ENCODE measurements around the gene GAB2.

The GAB2 gene

DNA sequence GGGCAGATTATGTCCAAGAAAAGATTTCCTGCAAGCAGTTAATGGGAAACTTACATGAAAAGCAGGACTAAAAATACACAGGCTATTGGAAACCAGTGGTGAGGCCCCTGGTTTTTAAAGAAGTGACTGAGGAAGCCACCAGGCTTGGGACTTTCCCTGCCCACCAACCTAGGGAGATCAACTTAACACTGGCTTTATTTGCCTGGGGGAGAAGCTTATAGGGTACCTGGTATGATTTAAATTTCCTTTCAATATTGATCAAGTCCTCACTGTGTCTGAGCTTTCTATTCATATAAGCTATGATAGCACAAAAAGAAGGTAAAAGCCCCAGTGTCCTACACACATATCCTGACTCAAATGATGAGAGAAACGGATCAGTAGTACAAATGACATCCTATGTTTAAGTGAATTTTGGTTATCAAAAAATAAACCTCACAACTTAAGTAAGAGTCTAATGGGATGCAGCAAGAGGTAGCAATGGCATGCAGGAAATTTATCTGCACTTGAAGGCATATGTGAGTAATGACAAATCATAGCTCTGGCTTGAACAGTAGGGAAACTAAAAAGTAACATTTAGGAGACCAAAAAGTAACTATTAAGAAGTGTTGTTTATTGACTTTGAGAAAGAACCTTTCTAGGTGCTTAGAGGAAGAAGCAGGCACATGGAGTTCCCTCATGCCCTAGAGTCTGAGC, 85.3 kb downstream of the GAB2 start:
- DNase-seq (ENCODE audit: extremely low read depth, low read depth), result no peak
- TF ChIP-seq, protein P1, sequence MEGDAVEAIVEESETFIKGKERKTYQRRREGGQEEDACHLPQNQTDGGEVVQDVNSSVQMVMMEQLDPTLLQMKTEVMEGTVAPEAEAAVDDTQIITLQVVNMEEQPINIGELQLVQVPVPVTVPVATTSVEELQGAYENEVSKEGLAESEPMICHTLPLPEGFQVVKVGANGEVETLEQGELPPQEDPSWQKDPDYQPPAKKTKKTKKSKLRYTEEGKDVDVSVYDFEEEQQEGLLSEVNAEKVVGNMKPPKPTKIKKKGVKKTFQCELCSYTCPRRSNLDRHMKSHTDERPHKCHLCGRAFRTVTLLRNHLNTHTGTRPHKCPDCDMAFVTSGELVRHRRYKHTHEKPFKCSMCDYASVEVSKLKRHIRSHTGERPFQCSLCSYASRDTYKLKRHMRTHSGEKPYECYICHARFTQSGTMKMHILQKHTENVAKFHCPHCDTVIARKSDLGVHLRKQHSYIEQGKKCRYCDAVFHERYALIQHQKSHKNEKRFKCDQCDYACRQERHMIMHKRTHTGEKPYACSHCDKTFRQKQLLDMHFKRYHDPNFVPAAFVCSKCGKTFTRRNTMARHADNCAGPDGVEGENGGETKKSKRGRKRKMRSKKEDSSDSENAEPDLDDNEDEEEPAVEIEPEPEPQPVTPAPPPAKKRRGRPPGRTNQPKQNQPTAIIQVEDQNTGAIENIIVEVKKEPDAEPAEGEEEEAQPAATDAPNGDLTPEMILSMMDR (IDR thresholded peaks at IDR 0.05; ENCODE audit: low read depth, low read length, missing control alignments), result no peak
- H3K4me3 ChIP-seq (replicated peaks; ENCODE audit: low read depth, low read length), result no peak overlapping the region

GRCh38 chr11:78331711-78332110, 85.9 kb downstream of the GAB2 start:
- TF ChIP-seq, protein P1 (IDR thresholded peaks at IDR 0.05; ENCODE audit: low read depth, low read length, missing control alignments), result no peak
- no peak for DNase-seq (ENCODE audit: extremely low read depth, low read depth)
- no peak overlapping the region for H3K4me3 ChIP-seq (replicated peaks; ENCODE audit: low read depth, low read length)

DNA sequence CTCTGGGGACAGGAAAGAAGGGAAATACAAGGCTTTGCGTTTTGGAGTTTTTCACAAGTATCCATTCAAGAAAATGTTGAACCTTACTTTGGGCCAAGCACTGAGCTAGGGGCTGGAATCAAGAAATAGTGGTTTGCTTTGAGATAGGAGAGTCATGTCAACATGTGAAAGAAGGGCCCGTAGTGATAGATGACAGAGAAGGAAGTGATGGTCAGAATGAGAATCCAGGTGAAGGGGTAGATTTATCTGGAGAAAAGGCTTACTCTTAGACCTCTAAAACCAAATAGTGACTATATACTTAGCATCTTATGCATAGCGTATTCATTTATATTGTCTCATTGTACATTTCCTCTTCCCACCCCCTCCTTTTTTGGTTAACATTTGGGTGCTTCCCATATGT, 87.3 kb downstream of the GAB2 start:
- no peak overlapping the region for H3K4me3 ChIP-seq (replicated peaks; ENCODE audit: low read depth, low read length)
- DNase-seq (ENCODE audit: extremely low read depth, low read depth), result no peak
- TF ChIP-seq, protein P1 (IDR thresholded peaks at IDR 0.05; ENCODE audit: low read depth, low read length, missing control alignments), result no peak

DNA sequence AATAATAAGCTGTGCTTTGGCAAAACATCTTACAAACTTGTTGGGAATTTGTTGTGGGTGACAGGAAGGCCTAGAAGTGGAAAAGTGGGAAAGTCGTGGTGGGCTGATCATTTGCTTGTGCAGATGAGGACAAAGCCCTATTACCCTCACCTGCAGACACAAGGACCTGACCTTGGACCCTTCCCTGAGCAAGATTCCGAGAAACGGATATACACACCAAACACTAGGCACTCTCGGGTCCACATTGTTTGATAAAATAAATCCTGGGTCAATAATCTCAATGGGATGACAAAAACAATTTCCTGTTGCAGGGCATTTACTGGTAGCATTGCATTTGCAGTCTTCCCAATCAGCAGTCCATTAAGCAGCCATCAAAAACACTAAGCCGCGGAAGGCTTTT, 89.7 kb downstream of the GAB2 start:
- DNase-seq (ENCODE audit: extremely low read depth, low read depth), result no peak
- TF ChIP-seq, protein P1 (IDR thresholded peaks at IDR 0.05; ENCODE audit: low read depth, low read length, missing control alignments), result no peak
- no peak overlapping the region for H3K4me3 ChIP-seq (replicated peaks; ENCODE audit: low read depth, low read length)

DNA sequence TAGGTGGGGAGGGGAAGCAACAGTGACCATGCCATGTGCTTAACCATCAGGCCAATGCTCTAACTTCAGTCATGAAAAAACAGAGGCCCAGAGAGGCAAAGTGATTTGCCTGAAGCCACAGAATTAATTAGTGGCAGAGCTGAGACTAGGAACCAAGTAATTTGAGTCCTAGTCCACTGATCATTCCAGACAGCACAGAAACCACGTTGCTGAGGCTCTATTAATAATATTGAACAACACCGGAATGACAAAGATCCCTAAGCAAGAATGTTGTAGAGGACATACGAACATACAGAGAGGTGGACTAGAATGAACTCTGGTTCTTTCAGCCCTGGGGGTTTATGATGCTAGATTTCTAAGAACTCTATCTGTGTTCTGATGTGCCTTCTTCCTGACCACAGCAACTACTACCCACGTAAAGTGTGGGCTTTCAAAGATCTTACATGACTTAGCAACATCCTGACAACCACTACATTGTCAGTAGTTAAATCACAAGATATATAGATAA, 92.3 kb downstream of the GAB2 start:
- TF ChIP-seq, protein P1 (IDR thresholded peaks at IDR 0.05; ENCODE audit: low read depth, low read length, missing control alignments), result no peak
- no peak for DNase-seq (ENCODE audit: extremely low read depth, low read depth)
- no peak overlapping the region for H3K4me3 ChIP-seq (replicated peaks; ENCODE audit: low read depth, low read length)

- H3K4me3 ChIP-seq (replicated peaks; ENCODE audit: low read depth, low read length), result no peak overlapping the region
- no peak for DNase-seq (ENCODE audit: extremely low read depth, low read depth)
- TF ChIP-seq, protein P1 (IDR thresholded peaks at IDR 0.05; ENCODE audit: low read depth, low read length, missing control alignments), result no peak
Measured at GRCh38 chr11:78323363-78323762, 94.3 kb downstream of the GAB2 start.
